Activated CD8-positive, alpha-beta T cell treated with anti-CD3 and anti-CD28 coated beads, Interleukin-2, amount 10 ng/mL, durations not matched to agents 7 days and 5 days (primary cell): ENCODE measurements around the gene KPTN. TPM values are rescaled to one million over a fixed set of nuclear protein-coding genes. Genes with fewer than 3 reads are reported as not detected.
A peak's percentile ranks its signal among the peaks of the same experiment; 100 is the strongest.

ENCODE experiments used
- ATAC-seq: fragments of 150-1000 bp; cut with Tn5 transposase; one replicate; pipeline ENCODE4 v1.10.0; 2021; ENCODE audit warnings: moderate library complexity
- CTCF ChIA-PET: fragments of 350-600 bp; sonication (Branson Sonifier 250); formaldehyde crosslinking; loops from one replicate; lab custom pipeline; 2021; ENCODE audit warnings: antibody characterized with exemption; lab: Charles Lee
- POLR2A ChIA-PET: fragments of 350-600 bp; sonication (Branson Sonifier 250); formaldehyde crosslinking; loops from one replicate; lab custom pipeline; 2021; ENCODE audit warnings: antibody characterized with exemption; lab: Charles Lee
- DNase-seq: peaks from one replicate; pipeline ENCODE4 v3.0.0-alpha.2; 2020
- H3K27ac Mint-ChIP-seq: one replicate; pipeline ENCODE4 v1.8.0; 2021; ENCODE audit warnings: mild to moderate bottlenecking, mixed read lengths
- H3K27me3 Mint-ChIP-seq: one replicate; pipeline ENCODE4 v1.8.0; 2021; ENCODE audit warnings: low read depth, mixed read lengths
- H3K36me3 Mint-ChIP-seq: one replicate; pipeline ENCODE4 v1.8.0; 2021; ENCODE audit warnings: low read depth, mixed read lengths
- H3K4me1 Mint-ChIP-seq: one replicate; pipeline ENCODE4 v1.8.0; 2021; ENCODE audit warnings: low read depth, mixed read lengths
- H3K4me3 Mint-ChIP-seq: one replicate; pipeline ENCODE4 v1.8.0; 2021; ENCODE audit warnings: mild to moderate bottlenecking, mixed read lengths
- H3K9me3 Mint-ChIP-seq: one replicate; pipeline ENCODE4 v1.8.0; 2022; ENCODE audit warnings: mixed read lengths; ENCODE audit not compliant: insufficient read depth
- total RNA-seq, 2 experiments: library from RNA; stranded (reverse); gene quantifications; one replicate each; pipeline ENCODE4 v1.2.3, GENCODE V29; 2021

Gene KPTN
- total RNA-seq, 2 experiments from 2014 or later: 12.6 to 13.0 TPM

DNA sequence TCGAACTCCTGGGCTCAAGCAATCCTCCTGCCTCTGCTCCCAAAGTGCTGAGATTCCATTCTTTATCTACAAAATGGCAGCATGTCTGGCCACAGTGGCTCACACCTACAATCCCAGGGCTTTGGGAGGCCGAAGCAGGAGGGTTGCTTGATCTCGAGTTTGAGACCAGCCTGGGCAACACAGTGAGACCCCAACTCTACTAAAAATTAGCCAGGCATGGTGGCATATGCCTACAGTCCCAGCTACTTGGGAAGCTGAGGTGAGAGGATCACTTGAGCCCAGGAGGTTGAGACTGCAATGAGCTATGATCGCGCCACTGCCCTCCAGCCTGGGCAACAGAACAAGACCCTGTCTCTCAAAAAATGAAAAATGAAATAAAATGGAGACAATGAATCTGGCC, 24.7 kb upstream of the KPTN start:
- no peak for DNase-seq
- Mint-ChIP-seq H3K27ac (peak overlapping the region; percentile 24), H3K27me3 (no peaks in the 10 kb centered on the region), H3K4me1 (peaks cover 28% of the 10 kb centered on the region), H3K9me3 (no peaks in the 10 kb centered on the region), H3K36me3 (peaks cover 10% of the 10 kb centered on the region), H3K4me3 (no peak overlapping the region)
- ATAC-seq: no peak
- ChIA-PET CTCF (interaction anchor here (0.6 to 1.5 kb wide), 2 partner anchors 14 to 204 kb away, joined by 3 to 4 read pairs; no protein-coding TSS in a partner anchor), POLR2A (interaction anchor here (1.2 kb wide), 1 partner anchor 23 kb away, joined by 3 read pairs; no protein-coding TSS in a partner anchor)

DNA sequence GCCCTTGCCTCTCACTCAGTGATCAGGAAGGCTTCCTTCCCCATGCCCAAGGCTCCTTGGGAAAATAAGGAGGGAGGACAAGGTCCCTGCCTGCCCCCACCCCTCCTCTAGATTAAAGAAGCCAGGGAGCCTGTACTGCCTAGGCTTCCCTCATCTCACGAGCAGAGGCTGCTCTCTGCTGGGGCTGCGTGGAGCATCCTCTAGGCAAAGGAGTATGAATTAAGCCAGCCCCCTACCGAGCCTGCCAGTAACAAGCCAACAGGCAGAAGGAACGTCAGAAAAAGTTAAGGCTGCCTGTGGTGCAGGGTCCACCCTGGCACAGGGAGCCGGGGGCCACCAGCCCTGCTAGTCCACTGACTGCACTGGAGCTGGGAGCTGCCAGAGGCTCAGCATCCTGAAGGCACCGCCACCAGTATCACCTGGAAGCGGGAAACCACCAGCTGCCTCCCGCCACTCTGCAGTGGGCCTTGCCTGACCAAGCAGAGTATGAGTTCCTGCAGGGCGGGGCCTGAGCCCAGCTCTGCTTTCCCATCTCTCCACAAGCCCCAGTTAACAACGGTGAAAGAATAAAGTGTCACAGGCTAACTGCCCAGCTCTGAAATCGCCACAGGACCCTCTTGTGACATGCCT, 24.0 kb upstream of the KPTN start:
- Mint-ChIP-seq H3K27me3 (no peaks in the 10 kb centered on the region), H3K27ac (no peak overlapping the region), H3K4me3 (no peak overlapping the region), H3K4me1 (peaks cover 22% of the 10 kb centered on the region), H3K36me3 (peaks cover 12% of the 10 kb centered on the region), H3K9me3 (no peaks in the 10 kb centered on the region)
- POLR2A ChIA-PET: interaction anchor here (0.6 to 1.2 kb wide), 2 partner anchors 22 to 105 kb away, joined by 3 read pairs; no protein-coding TSS in a partner anchor
- CTCF ChIA-PET: interaction anchor here (1.5 kb wide), 1 partner anchor 205 kb away, joined by 4 read pairs; no protein-coding TSS in a partner anchor
- no peak for DNase-seq
- no peak for ATAC-seq

DNA sequence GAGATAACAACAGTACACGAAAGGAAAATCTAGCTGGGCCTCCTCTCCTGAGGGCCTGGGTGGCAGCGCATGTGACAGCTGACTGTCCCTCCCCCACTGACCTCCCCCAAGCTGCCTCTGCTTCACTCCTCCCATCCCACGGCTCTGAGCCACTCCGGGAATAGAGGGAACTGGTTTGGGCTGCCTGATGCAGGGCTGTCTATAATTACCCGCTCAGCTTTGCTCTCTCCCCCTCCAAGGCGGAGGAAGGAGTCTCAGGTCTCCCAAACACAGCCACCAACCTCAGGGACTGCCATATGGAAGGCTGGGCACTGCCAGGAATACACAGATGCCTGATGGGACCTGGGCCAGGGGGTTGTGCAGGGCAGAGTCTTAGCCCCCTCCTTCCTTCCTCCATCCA, 23.0 kb upstream of the KPTN start:
- Mint-ChIP-seq H3K4me3 (no peak overlapping the region), H3K4me1 (peaks cover 11% of the 10 kb centered on the region), H3K9me3 (no peaks in the 10 kb centered on the region), H3K36me3 (peaks cover 17% of the 10 kb centered on the region), H3K27ac (no peak overlapping the region), H3K27me3 (no peaks in the 10 kb centered on the region)
- DNase-seq (no peak), ATAC-seq (no peak)
- ChIA-PET POLR2A (no interaction called here), CTCF (no interaction called here)

DNA sequence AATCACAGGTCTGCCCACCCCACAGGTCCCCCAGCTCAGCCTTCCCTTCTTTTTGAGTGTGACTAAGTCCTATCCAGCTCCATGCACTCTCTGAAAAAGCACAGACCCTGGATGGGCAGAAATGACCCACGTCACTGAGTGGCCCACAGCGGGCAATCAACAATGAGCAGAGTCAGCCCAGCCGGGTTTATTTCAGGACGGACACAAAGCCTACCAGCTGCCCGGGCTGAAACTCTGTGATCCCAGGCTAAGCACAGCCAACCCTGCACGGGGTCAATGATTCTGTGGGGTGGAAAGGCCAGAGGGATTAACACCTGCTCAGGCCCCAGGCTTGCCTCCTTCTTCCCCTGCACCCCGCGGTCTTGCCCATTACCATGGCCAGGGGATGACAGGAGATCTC, 22.4 kb upstream of the KPTN start:
- Mint-ChIP-seq H3K27me3 (no peaks in the 10 kb centered on the region), H3K4me1 (peaks cover 6% of the 10 kb centered on the region), H3K36me3 (peaks cover 17% of the 10 kb centered on the region), H3K9me3 (no peaks in the 10 kb centered on the region), H3K4me3 (no peak overlapping the region), H3K27ac (no peak overlapping the region)
- DNase-seq (no peak), ATAC-seq (no peak)
- ChIA-PET CTCF (no interaction called here), POLR2A (no interaction called here)

DNA sequence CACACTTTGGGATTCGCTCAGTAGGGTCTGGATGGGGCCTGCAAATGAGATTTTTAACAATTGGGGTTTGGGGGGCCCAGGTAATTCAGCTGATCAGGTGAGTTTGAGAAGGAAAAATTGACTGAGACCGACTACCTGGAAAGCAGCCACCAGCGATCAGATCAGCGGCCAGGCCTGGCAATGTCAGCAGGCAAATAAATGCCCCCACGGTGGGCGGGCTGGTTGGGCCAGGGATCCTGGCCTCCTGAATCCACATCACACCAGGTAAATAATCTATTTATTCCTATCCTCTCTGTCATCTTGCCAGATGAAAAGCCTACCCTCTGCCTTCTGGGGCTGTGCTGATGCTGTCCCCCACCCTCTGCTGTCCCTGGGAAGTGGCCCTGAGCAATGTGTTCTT, 21.5 kb upstream of the KPTN start:
- Mint-ChIP-seq H3K4me1 (peaks cover 4% of the 10 kb centered on the region), H3K9me3 (no peaks in the 10 kb centered on the region), H3K27me3 (no peaks in the 10 kb centered on the region), H3K4me3 (no peak overlapping the region), H3K27ac (no peak overlapping the region), H3K36me3 (peaks cover 20% of the 10 kb centered on the region)
- ATAC-seq (peak; percentile 24), DNase-seq (no peak)
- ChIA-PET CTCF (no interaction called here), POLR2A (no interaction called here)

DNA sequence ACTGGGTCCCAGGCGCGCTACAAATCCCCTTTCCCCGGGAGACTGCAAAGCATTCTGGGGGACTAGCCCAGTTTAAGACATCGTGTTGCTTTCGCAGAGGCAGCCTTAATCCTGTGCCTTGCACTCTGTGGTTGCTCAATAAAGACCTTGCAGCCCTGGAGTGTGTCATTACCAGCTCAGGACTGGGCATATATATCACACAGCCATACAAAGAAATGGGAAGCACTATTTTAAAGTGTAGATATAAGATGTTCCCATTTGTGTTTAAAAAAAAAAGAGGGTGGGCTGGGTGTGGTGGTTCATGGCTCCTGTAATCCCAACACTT, 19.8 kb upstream of the KPTN start:
- ATAC-seq: no peak

DNA sequence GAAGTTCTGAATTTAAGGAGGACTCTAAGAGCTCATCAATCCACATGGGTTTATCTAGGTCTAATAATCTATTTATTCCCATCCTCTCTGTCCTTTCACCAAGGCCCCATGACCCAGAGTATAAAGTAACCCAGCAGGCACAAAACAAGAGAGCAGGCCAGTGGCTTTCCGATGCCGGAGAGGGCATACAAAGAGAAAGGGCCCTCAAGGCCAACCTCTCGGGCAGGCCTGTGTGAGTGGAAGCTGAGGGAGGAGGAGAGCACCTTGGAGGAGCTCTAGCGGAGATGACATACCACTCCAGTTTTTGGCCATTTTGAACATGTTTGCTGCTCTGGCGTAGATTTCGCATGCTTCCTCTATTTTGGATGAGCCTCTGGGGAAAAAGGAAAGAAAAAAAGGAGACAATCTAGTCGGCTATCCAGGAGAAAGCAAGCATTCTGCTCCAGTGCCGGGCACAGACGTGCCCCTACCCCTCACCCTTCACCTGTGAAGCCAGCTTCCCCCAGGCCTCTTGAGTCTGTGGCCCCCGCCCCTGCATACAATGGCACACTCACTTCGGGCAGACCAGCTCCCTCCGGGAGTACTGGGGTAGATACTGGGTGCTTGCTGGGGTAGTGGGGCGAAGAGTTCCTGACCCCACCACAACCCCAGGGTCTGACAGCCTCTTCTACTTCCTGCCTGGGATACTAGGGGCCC, 19.3 kb upstream of the KPTN start:
- H3K36me3 Mint-ChIP-seq: peaks cover 16% of the 10 kb centered on the region
- no peaks in the 10 kb centered on the region for H3K9me3 Mint-ChIP-seq
- ChIA-PET POLR2A (no interaction called here), CTCF (interaction anchor here (1.4 to 2.4 kb wide), 2 partner anchors 13 to 19 kb away, joined by 5 to 6 read pairs; partner anchors contain the start of gene KPTN)
- no peak overlapping the region for H3K4me3 Mint-ChIP-seq
- no peaks in the 10 kb centered on the region for H3K4me1 Mint-ChIP-seq
- H3K27me3 Mint-ChIP-seq: no peaks in the 10 kb centered on the region
- no peak for DNase-seq
- ATAC-seq: no peak
- no peak overlapping the region for H3K27ac Mint-ChIP-seq

More for the DNA sequence above, 19.8 kb upstream of the KPTN start:
- POLR2A ChIA-PET: no interaction called here
- Mint-ChIP-seq H3K4me1 (no peaks in the 10 kb centered on the region), H3K9me3 (no peaks in the 10 kb centered on the region), H3K27me3 (no peaks in the 10 kb centered on the region), H3K36me3 (peaks cover 16% of the 10 kb centered on the region), H3K4me3 (no peak overlapping the region), H3K27ac (no peak overlapping the region)
- DNase-seq: no peak
- CTCF ChIA-PET: interaction anchor here (2.4 kb wide), 1 partner anchor 20 kb away, joined by 6 read pairs; the partner anchor contains the start of gene KPTN

DNA sequence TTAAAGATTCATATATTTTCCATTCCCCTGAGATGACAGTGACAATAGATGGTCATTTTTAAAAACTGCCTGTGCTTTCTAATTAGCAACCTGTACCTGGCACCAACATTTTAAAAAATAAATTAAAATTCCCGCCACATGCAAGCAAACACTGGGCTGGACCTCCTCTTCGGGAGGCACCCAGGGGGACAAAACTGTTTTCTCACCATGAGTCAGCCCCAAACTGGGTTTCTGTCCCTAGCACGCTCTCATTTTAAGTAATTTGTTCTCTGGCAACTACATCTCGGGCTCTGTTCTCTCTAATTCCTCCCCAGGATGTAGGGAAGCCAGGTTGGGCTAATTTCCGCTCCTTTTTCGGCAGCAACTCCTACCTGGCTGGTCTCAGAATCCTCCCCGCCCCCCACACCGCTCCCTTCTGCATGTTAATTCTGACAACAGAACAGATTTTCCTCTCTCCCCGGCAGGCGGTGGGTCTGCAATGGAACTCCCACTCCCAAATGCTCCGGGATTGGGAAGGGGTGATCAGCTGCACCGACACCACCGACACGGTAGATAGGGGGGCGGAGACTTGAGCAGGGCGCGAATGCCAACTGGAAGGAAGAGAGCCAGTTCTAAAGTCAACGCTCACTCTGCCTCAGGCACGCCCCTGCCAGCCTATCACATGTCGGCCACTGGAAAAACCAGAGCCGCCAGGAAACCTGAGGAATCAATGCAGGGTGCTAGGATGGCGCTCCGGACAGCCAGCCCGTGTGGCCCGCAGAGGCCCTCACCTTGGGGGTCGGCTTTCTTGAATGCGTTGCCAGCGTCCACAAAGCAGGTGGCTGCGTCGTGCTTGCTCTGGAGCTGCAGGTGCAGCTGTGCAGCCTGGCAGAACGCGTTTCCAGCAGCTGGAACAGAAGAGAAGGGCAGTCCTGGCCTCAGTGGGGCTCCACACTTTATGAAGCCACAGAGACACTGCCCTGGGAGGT, 16.1 kb upstream of the KPTN start:
- peaks cover 15% of the 10 kb centered on the region for H3K36me3 Mint-ChIP-seq
- no peaks in the 10 kb centered on the region for H3K9me3 Mint-ChIP-seq
- no peaks in the 10 kb centered on the region for H3K4me1 Mint-ChIP-seq
- CTCF ChIA-PET: no interaction called here
- no peaks in the 10 kb centered on the region for H3K27me3 Mint-ChIP-seq
- no peak for DNase-seq
- POLR2A ChIA-PET: interaction anchor here (0.8 to 1.0 kb wide), 2 partner anchors 11 to 13 kb away, joined by 3 read pairs; no protein-coding TSS in a partner anchor
- H3K4me3 Mint-ChIP-seq: no peak overlapping the region
- H3K27ac Mint-ChIP-seq: no peak overlapping the region
- ATAC-seq: no peak

DNA sequence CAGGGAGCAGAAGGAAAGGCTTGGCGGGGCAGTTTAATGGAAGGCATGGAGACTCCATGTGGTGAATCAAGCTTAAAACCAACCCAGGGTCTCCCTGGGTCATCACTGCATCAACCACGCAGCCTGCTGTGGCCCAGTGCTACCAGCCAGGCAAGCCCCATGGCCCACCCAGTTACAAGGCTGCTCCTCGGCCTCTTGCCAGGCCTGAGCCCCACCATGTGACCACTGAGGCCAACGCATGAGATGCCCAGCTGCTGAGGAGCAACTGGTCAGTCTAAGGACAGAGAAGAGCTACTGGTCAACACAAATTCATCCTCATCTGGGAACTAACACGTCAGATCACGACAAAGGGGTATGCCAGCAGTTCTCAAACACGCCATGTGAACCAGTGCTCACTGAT, 15.4 kb upstream of the KPTN start:
- CTCF ChIA-PET: interaction anchor here (0.7 kb wide), 1 partner anchor 16 kb away, joined by 3 read pairs; no protein-coding TSS in a partner anchor

DNA sequence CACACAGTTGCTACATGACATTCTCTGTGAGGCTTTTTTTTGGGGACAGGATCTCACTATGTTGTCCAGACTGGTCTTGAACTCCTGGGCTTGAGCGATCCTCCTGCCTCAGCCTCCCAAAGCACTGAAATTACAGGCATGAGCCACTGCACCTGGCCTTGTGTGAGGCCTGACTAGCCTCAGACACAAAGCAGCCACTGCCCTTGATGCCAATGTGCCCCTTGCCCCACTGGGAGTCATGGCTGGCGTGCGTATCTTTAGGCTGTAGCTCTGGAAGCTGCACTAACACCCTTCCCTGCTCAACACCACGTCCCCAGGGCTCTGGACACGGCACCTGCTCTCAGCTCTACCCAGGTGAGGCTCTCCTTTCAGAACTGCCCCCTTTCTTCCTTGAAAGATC, 14.5 kb upstream of the KPTN start:
- H3K36me3 Mint-ChIP-seq: peaks cover 15% of the 10 kb centered on the region
- H3K9me3 Mint-ChIP-seq: no peaks in the 10 kb centered on the region
- no peak for DNase-seq
- no peak overlapping the region for H3K27ac Mint-ChIP-seq
- no peaks in the 10 kb centered on the region for H3K27me3 Mint-ChIP-seq
- POLR2A ChIA-PET: interaction anchor here (0.6 kb wide), 1 partner anchor 14 kb away, joined by 4 read pairs; no protein-coding TSS in a partner anchor
- peaks cover under 1% of the 10 kb centered on the region for H3K4me1 Mint-ChIP-seq
- CTCF ChIA-PET: interaction anchor here (0.7 kb wide), 1 partner anchor 17 kb away, joined by 3 read pairs; no protein-coding TSS in a partner anchor
- H3K4me3 Mint-ChIP-seq: no peak overlapping the region
- ATAC-seq: no peak

More for the DNA sequence above, 15.4 kb upstream of the KPTN start:
- H3K4me1 Mint-ChIP-seq: no peaks in the 10 kb centered on the region
- no peaks in the 10 kb centered on the region for H3K27me3 Mint-ChIP-seq
- H3K27ac Mint-ChIP-seq: no peak overlapping the region
- H3K4me3 Mint-ChIP-seq: no peak overlapping the region
- no peak for DNase-seq
- POLR2A ChIA-PET: interaction anchor here (0.6 to 0.8 kb wide), 3 partner anchors 11 to 15 kb away, joined by 3 to 4 read pairs (median 3); no protein-coding TSS in a partner anchor
- no peaks in the 10 kb centered on the region for H3K9me3 Mint-ChIP-seq
- peaks cover 15% of the 10 kb centered on the region for H3K36me3 Mint-ChIP-seq
- no peak for ATAC-seq

DNA sequence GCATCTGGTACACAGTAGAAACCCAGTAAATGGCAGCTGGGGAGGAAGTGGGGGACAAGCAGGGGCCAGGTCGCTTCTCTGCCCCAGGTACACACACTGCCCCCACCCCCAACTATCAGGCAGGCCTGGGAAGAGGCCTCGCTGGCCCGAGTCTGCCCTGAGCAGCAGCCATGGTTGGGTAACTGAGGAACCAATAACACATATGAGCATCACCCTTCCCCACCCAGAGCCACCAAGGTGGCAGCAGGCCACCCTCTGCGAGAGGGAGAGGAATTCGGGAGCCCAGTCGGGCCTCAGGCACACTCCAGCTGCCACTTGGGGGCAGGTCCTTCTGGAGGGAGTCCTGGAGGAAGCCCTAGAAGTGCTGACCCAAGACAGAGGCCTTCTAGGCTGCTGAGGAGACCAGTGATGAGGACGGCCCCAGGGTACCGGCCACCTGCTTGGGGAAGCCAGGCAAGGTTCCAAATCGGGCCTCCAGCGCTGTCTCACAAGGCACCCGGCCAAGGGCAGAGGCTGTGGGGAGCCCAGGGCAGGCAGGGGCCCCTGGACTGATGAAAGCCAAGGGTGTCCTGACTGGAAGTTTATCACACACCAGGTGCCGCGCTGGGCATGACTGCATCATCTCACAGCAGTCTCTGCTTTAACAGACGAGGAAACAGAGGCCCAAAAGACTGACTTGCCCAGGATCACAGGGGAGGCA, 14.0 kb upstream of the KPTN start:
- no peak for DNase-seq
- POLR2A ChIA-PET: interaction anchor here (0.7 to 1.1 kb wide), 2 partner anchors 9 to 13 kb away, joined by 3 to 4 read pairs; no protein-coding TSS in a partner anchor
- Mint-ChIP-seq H3K9me3 (no peaks in the 10 kb centered on the region), H3K27ac (no peak overlapping the region), H3K36me3 (peaks cover 13% of the 10 kb centered on the region), H3K27me3 (no peaks in the 10 kb centered on the region), H3K4me1 (peaks cover 3% of the 10 kb centered on the region), H3K4me3 (no peak overlapping the region)
- CTCF ChIA-PET: no interaction called here
- ATAC-seq: no peak
